ENCODE results near the gene MIGA1.
A peak's percentile ranks its signal among the peaks of the same experiment; 100 is the strongest.

The MIGA1 gene

GRCh38 chr1:77925518-77925917 is 146.1 kb downstream of the MIGA1 start:
- no peak for DNase-seq

- no peak for DNase-seq
Observed at GRCh38 chr1:77925956-77926355, 146.5 kb downstream of the MIGA1 start.

- DNase-seq: peak; percentile 65 to 88 (median 81)
Observed at GRCh38 chr1:77926561-77927357, 147.3 kb downstream of the MIGA1 start.

- DNase-seq: no peak
Observed at GRCh38 chr1:77927414-77927813, 148.0 kb downstream of the MIGA1 start.

All from suppressor macrophage treated with lipopolysaccharide for 1 hour (primary cell).